SK-N-SH treated with all-trans-retinoic acid at 6 μM for 48 hours (cell line): ENCODE data around the gene USP15.

ENCODE experiments used
- ARNTL ChIP-seq: fragments of 450-650 bp; formaldehyde crosslinking; IDR thresholded peaks from 2 replicates; pipeline ENCODE4 v1.5.0; 2020; ENCODE audit warnings: low read depth, mild to moderate bottlenecking, moderate library complexity, borderline replicate concordance
- CSDC2 ChIP-seq: fragments of 250-450 bp; sonication (Bioruptor Pico); IDR thresholded peaks from 2 replicates; pipeline ENCODE4 v1.5.0; 2020; ENCODE audit warnings: mild to moderate bottlenecking, moderate library complexity
- RARB ChIP-seq: fragments of 250-450 bp; sonication (Bioruptor Pico); IDR thresholded peaks from 2 replicates; pipeline ENCODE4 v1.8.0; 2021; ENCODE audit warnings: mild to moderate bottlenecking, moderate library complexity
- ZNF8 ChIP-seq: fragments of 450-650 bp; formaldehyde crosslinking; IDR thresholded peaks from 2 replicates; pipeline ENCODE4 v1.5.0; 2020; ENCODE audit warnings: mild to moderate bottlenecking, moderate library complexity

DNA sequence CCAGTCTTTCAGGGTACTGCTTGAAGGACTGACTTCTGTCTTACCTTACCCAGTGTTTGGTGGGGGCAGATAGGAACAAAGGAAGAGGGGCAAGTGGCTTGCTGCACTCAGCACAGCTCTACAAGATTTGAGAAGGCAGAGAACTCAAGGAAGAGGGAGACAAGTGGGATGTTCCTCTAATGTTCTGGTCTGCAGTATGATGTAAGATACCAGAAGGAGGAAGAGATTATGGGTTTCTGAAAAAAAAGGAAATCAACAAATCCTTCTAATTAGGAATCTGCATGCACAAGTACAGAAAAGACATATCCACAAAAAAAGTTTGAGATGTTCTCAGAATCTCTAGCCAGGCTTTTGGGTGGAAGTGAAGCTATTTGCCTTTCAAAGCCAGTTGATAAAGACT is 37.1 kb downstream of the USP15 start:
- TF ChIP-seq ZNF8 (CRISPR knock-in tag) (no peak), RARB (CRISPR knock-in tag) (no peak), CSDC2 (CRISPR knock-in tag) (no peak), ARNTL (CRISPR knock-in tag) (no peak)
